Nucleus accumbens (tissue), 56 donors: ENCODE data around the gene TRIM15.
"Not testable (repeated sequence)": the region's sequence is repeated elsewhere in the genome, so short reads cannot be mapped to it uniquely, and the experiment has no call there.

Experiments used
- DNase-seq, 56 donors: peaks; one replicate each; lab custom pipeline; 2025; lab: John Stamatoyannopoulos, UW

Gene TRIM15

GRCh38 chr6:30221395-30221794 lies 58.0 kb downstream of the TRIM15 start:
- not testable (repeated sequence) for DNase-seq

GRCh38 chr6:30221956-30222355 lies 58.6 kb downstream of the TRIM15 start:
- DNase-seq = not testable (repeated sequence)
